ENCODE measurements around the gene FHIT.

GRCh38 chr3:60169755-60170154, 1081.5 kb downstream of the FHIT start:
- TF ChIP-seq CTCF (IDR thresholded peaks at IDR 0.05) = no peak
- TF ChIP-seq POLR2A (IDR thresholded peaks at IDR 0.05) = no peak

Data from Peyer's patch (tissue), 4 donors.